Measurements from ENCODE around the gene GNG13.

GRCh38 chr16:842711-843560 lies 42.4 kb upstream of the GNG13 start:
- TF ChIP-seq CTCF (IDR thresholded peaks at IDR 0.05), result no peak
- no peak for TF ChIP-seq REST (IDR thresholded peaks at IDR 0.05; ENCODE audit: insufficient read depth in 1 of 2, low read depth in 2 of 2, low read length in 1 of 2)
- no peak for TF ChIP-seq POLR2AphosphoS5 (IDR thresholded peaks at IDR 0.05; ENCODE audit: low read depth, low read length)
- no peak for TF ChIP-seq TCF7L2 (IDR thresholded peaks at IDR 0.05; ENCODE audit: low read depth, low read length)
- no peak for TF ChIP-seq SIN3A (IDR thresholded peaks at IDR 0.05; ENCODE audit: borderline replicate concordance, insufficient read depth, low read depth, low read length)

Measured in Panc1 (cell line).